Measurements from ENCODE around the gene SLC24A5. TPM values are rescaled to one million over a fixed set of nuclear protein-coding genes. Genes with fewer than 3 reads are reported as not detected.

Gene SLC24A5
- total RNA-seq, 1 experiment from 2014 or later = not detected

DNA sequence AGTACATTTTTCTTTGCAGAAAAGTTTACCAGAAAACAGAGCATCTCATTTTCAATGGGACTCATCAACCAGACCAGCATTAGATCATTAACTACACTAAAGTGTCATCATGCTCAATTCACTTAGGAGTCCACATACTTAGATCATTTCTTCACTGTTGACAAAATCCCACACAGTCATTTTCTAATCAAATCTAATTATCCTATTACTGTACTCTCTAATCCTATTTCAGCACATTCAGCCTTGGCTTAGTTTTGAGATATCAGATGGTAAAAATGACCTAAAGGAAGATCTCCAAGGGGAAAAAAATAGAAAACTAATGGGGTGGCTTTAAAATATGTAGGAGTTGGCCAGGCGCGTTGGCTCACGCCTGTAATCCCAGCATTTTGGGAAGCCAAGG lies 65.5 kb downstream of the SLC24A5 start:
- DNase-seq (ENCODE audit: low read depth) = no peak

- peak; percentile 65 for DNase-seq (ENCODE audit: low read depth)
Measured at GRCh38 chr15:48190932-48191573, 70.3 kb downstream of the SLC24A5 start.

- DNase-seq (ENCODE audit: low read depth) = no peak
Measured at GRCh38 chr15:48191574-48192225, 70.9 kb downstream of the SLC24A5 start, which contains the start of gene CTXN2. Gene CTXN2 (plus strand): TSS chr15:48191665. CDS start chr15:48201301, 9,636 bp downstream.

Other genes with a start within 250 kb of the SLC24A5 start
- gene MYEF2, start 57.3 kb downstream of the SLC24A5 start, total RNA-seq (2014; rRNA removed; shearing (Covaris generic)) = 8.8 and 11.8 TPM in 2 replicates
- gene CTXN2, start 70.7 kb downstream of the SLC24A5 start, total RNA-seq (2014; rRNA removed; shearing (Covaris generic)) = not detected in 2 replicates
- 0.10 TPM in 1 of 2 replicates, not detected in the other for gene SLC12A1, start 85.3 kb downstream of the SLC24A5 start, total RNA-seq (2014; rRNA removed; shearing (Covaris generic))
- gene DUT, start 210.4 kb downstream of the SLC24A5 start, total RNA-seq (2014; rRNA removed; shearing (Covaris generic)) = 139 and 142 TPM in 2 replicates